Spleen (tissue), 11 donors: ENCODE measurements around the gene EML6. TPM values are rescaled to one million over a fixed set of nuclear protein-coding genes. Genes with fewer than 3 reads are reported as not detected.
"Not testable (repeated sequence)": the region's sequence is repeated elsewhere in the genome, so short reads cannot be mapped to it uniquely, and the experiment has no call there.

Experiments
- DNase-seq: peaks from one replicate; pipeline ENCODE4 v3.0.0-alpha.2; 2020
- H3K27ac ChIP-seq, 8 donors: fragments of 200-600 bp; sonication (generic) in 7 of 8; 1 replicate in 4 of 8; 2 replicates in 4 of 8; pipeline versions ENCODE4 v1.5.0 to v1.8.0; 2016 to 2021; ENCODE audit warnings: inconsistent platforms in 4 of 8, mild to moderate bottlenecking in 4 of 8, moderate library complexity in 1 of 8
- H3K27me3 ChIP-seq, 7 donors: fragments of 200-600 bp; sonication (generic) in 6 of 7; replicated peaks in 1 of 7; 1 replicate in 4 of 7; 2 replicates in 3 of 7; pipeline versions ENCODE4 v1.5.0 to v1.8.0; 2016 to 2021; ENCODE audit warnings: inconsistent platforms in 3 of 7, mild to moderate bottlenecking in 1 of 7
- H3K36me3 ChIP-seq, 6 donors: fragments of 200-600 bp; sonication (generic) in 5 of 6; 1 replicate in 4 of 6; 2 replicates in 2 of 6; pipeline versions ENCODE4 v1.5.0 to v1.8.0; 2016 to 2021; ENCODE audit warnings: inconsistent platforms in 2 of 6
- H3K4me1 ChIP-seq, 6 donors: fragments of 200-600 bp; sonication (generic) in 5 of 6; 1 replicate in 3 of 6; 2 replicates in 3 of 6; pipeline versions ENCODE4 v1.5.0 to v1.8.0; 2016 to 2021; ENCODE audit warnings: inconsistent platforms in 3 of 6
- H3K4me3 ChIP-seq, 8 donors: fragments of 200-600 bp; sonication (generic) in 7 of 8; 1 replicate in 4 of 8; 2 replicates in 4 of 8; pipeline versions ENCODE4 v1.5.0 to v1.8.0; 2016 to 2021; ENCODE audit warnings: inconsistent platforms in 4 of 8, mild to moderate bottlenecking in 4 of 8, moderate library complexity in 2 of 8
- H3K9me3 ChIP-seq, 8 donors: fragments of 200-600 bp; sonication (generic) in 7 of 8; 1 replicate in 4 of 8; 2 replicates in 4 of 8; pipeline versions ENCODE4 v1.5.0 to v1.8.0; 2016 to 2021; ENCODE audit warnings: inconsistent platforms in 4 of 8
- POLR2A ChIP-seq, 3 donors: fragments of 450-650 bp; IDR thresholded peaks; one replicate each; pipeline ENCODE4 v1.5.1; 2017; ENCODE audit warnings: antibody characterized with exemption in 3 of 3, mild to moderate bottlenecking in 1 of 3
- POLR2AphosphoS5 ChIP-seq, 3 donors: sonication (generic); formaldehyde crosslinking; IDR thresholded peaks; one replicate each; pipeline ENCODE4 v1.5.1; 2017; ENCODE audit warnings: antibody characterized with exemption in 3 of 3
- WGBS, 5 donors: extraction: QIAGEN DNeasy Blood & Tissue Kit in 3 of 5; methylation state at CpG; one replicate each; pipeline versions ENCODE4 v1.1.5 to v1.1.7; 2013 to 2018; 5-methylcytosine and 5-hydroxymethylcytosine counted together
- intact Hi-C: fragments of 100-400 bp; cut with DNase I; formaldehyde crosslinking; loops from one replicate; pipeline ENCODE4 v1.15.0; 2023; ENCODE audit warnings: low total_unique reads
- polyA plus RNA-seq, 3 donors: library from polyadenylated mRNA; stranded (reverse); fragments of 200-250 nt; gene quantifications; one replicate each; pipeline ENCODE4 v1.2.1, GENCODE V29; 2013
- total RNA-seq, 7 donors: library from RNA; depleted of rRNA in 3 of 7; stranded (reverse); fragments of >200 nt in 3 of 7; fragmentation: NEBNext Ultra II Directional in 4 of 7; extraction: Animal tissue kit (Norgen Biotek cat#: 25700) in 4 of 7; gene quantifications; one replicate each; pipeline versions ENCODE4 v1.1.0 to v1.2.1, GENCODE V29; 2016 to 2021
- TF ChIP-seq, protein P1 (sequence below), 11 experiments: fragments of 200-600 bp in 7 of 11; fragments of 450-650 bp in 4 of 11; sonication (generic) in 4 of 11; IDR thresholded peaks in 8 of 11; conservative IDR thresholded peaks in 3 of 11; 1 replicate in 7 of 11; 2 replicates in 4 of 11; pipeline versions ENCODE4 v1.4.0 to v1.8.0; 2016 to 2021; ENCODE audit warnings: antibody characterized with exemption in 11 of 11, inconsistent platforms in 4 of 11, mild to moderate bottlenecking in 1 of 11
- donor health status: healthy with polysubstance abuse.
- donor health status: DM: no; HTN: no; CAD: no; lungs with moderate emphysema.
- donor health status: DM: no; HTN: no; CAD: no.
- donor health status: Bipolar disorder and iron deficiency.
- donor health status: healthy.
- donor health status: DM: no; HTN: no; CAD: no.
- donor health status: DM: yes; HTN: yes; CAD: no.

Gene EML6
- total and polyA plus RNA-seq, 10 donors: 4.7 to 18.2 (median 7.6) TPM

DNA sequence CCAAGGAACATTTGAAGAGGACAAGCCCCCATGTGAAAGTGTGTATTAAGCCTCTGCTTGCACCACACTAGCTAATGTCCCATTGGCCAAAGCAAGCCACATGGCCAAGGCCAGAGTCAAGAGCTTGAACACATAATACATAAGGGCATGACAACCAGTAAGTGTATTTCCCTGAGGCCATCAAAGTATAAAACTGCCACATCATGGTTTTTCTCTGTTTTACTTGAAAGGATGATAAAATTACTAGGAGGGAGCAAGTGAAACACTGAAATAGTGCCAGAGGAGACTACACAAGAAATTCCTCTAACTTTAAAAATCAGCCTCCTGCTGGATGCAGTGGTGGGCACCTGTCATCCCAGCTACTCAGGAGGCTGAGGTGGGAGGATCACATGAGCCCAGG is 30.9 kb upstream of the EML6 start:
- Histone ChIP-seq H3K36me3 (no peaks in the 10 kb centered on the region), H3K4me1 (no peaks in the 10 kb centered on the region), H3K9me3 (no peaks in the 10 kb centered on the region), H3K27me3 (no peaks in the 10 kb centered on the region), H3K4me3 (no peak overlapping the region), H3K27ac (no peak overlapping the region)
- intact Hi-C loops: no loop called here
- TF ChIP-seq, protein P1, sequence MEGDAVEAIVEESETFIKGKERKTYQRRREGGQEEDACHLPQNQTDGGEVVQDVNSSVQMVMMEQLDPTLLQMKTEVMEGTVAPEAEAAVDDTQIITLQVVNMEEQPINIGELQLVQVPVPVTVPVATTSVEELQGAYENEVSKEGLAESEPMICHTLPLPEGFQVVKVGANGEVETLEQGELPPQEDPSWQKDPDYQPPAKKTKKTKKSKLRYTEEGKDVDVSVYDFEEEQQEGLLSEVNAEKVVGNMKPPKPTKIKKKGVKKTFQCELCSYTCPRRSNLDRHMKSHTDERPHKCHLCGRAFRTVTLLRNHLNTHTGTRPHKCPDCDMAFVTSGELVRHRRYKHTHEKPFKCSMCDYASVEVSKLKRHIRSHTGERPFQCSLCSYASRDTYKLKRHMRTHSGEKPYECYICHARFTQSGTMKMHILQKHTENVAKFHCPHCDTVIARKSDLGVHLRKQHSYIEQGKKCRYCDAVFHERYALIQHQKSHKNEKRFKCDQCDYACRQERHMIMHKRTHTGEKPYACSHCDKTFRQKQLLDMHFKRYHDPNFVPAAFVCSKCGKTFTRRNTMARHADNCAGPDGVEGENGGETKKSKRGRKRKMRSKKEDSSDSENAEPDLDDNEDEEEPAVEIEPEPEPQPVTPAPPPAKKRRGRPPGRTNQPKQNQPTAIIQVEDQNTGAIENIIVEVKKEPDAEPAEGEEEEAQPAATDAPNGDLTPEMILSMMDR (IDR thresholded peaks at IDR 0.05 in 8 of 11, conservative IDR thresholded peaks at IDR 0.05 in 3 of 11): no peak
- TF ChIP-seq POLR2A (IDR thresholded peaks at IDR 0.05): no peak
- no peak for TF ChIP-seq POLR2AphosphoS5 (IDR thresholded peaks at IDR 0.05)
- DNase-seq: no peak

DNA sequence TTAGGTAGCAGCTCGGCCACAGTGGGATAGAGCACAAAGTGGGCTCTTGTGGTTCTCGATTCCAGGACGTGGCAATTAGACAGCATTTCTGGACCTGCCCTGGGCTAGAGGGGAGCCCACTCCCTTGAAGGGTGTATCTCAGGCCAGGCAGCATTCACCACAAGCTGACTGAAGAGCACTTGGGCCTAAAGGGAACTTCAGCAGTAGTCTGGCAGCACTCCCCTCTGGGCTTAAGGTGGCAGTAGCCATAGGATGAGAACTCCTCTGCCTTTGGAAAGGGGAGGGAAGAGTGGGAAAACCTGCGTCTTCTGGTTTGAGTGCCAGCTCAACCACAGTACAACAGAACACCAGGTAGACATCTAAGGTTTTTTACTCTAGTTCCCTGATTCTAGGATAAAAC is 28.1 kb upstream of the EML6 start:
- Histone ChIP-seq H3K4me3 (no peak overlapping the region), H3K27me3 (no peaks in the 10 kb centered on the region), H3K36me3 (no peaks in the 10 kb centered on the region), H3K9me3 (no peaks in the 10 kb centered on the region), H3K27ac (no peak overlapping the region), H3K4me1 (no peaks in the 10 kb centered on the region)
- intact Hi-C loops: no loop called here
- 89 to 96% (median 93%) methylated on average over 4 of the region's 4 CpGs for WGBS, 5 donors
- TF ChIP-seq POLR2A (IDR thresholded peaks at IDR 0.05): no peak
- TF ChIP-seq, protein P1 (IDR thresholded peaks at IDR 0.05 in 8 of 11, conservative IDR thresholded peaks at IDR 0.05 in 3 of 11): no peak
- TF ChIP-seq POLR2AphosphoS5 (IDR thresholded peaks at IDR 0.05): no peak
- DNase-seq: no peak

DNA sequence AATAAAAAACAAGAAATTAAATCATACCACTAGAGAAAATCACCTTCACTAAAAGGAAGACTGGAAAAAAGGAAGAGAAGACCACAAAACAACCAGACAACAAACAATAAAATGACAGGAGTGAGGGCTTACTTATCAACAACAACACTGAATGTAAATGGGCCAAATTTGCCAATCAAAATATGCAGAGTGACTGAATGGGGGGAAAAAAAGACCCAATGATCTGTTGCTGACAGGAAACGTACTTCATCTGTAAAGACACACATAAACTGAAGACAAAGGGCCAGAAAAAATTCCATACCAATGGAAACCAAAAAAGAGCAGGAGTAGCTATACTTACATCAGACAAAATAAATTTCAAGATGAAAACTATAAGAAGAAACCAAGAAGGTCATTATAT is 25.5 kb upstream of the EML6 start:
- H3K4me1 ChIP-seq: no peaks in the 10 kb centered on the region
- no peaks in the 10 kb centered on the region for H3K27me3 ChIP-seq
- TF ChIP-seq POLR2A (IDR thresholded peaks at IDR 0.05): no peak
- no peak for TF ChIP-seq POLR2AphosphoS5 (IDR thresholded peaks at IDR 0.05)
- TF ChIP-seq, protein P1 (IDR thresholded peaks at IDR 0.05 in 8 of 11, conservative IDR thresholded peaks at IDR 0.05 in 3 of 11): no peak
- no peak overlapping the region for H3K4me3 ChIP-seq
- WGBS, 5 donors: 83 to 93% (median 86%) methylated on average over 1 of the region's 1 CpG
- intact Hi-C loops: no loop called here
- H3K27ac ChIP-seq: no peak overlapping the region
- H3K36me3 ChIP-seq: no peaks in the 10 kb centered on the region
- H3K9me3 ChIP-seq: no peaks in the 10 kb centered on the region
- DNase-seq: no peak

DNA sequence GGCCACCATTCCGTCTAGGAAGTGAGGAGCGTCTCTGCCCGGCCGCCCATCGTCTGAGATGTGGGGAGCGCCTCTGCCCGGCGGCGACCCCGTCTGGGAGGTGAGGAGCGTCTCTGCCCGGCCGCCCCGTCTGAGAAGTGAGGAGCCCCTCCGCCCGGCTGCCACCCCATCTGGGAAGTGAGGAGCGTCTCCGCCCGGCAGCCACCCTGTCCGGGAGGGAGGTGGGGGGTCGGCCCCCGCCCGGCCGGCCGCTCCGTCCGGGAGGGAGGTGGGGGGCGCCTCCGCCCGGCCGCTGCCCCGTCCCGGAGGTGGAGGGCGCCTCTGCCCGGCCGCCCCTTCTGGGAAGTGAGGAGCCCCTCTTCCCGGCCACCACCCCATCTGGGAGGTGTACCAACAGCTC is 24.5 kb upstream of the EML6 start:
- H3K27me3 ChIP-seq, H3K4me1 ChIP-seq, H3K9me3 ChIP-seq, intact Hi-C loops, H3K36me3 ChIP-seq, H3K27ac ChIP-seq, H3K4me3 ChIP-seq, DNase-seq: not testable (repeated sequence)
- WGBS, 5 donors: 95 to 98% (median 96%) methylated on average over 19 to 37 of the region's 37 CpGs

DNA sequence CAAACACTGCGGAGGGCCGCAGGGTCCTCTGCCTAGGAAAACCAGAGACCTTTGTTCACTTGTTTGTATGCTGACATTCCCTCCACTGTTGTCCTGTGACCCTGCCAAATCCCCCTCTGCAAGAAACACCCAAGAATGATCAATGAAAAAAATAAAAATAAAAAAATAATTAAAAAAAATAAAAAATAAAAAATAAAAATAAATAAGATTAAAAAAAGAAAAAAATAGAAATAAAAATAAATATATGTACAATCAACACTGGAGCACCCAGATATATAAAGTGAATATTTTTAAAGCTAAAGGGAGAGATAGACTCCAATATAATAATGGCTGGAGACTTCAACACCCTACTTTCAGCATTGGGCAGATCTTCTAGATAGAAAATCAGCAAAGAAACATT is 23.8 kb upstream of the EML6 start:
- WGBS, 5 donors: 95 to 98% (median 96%) methylated on average over 2 of the region's 2 CpGs

More for the DNA sequence above, 23.8 kb upstream of the EML6 start:
- Histone ChIP-seq H3K9me3 (no peaks in the 10 kb centered on the region), H3K27ac (no peak overlapping the region), H3K27me3 (no peaks in the 10 kb centered on the region), H3K4me3 (no peak overlapping the region), H3K4me1 (peaks cover 0 to 3% (median 0%) of the 10 kb centered on the region in 6 donors), H3K36me3 (no peaks in the 10 kb centered on the region)
- no peak for TF ChIP-seq POLR2A (IDR thresholded peaks at IDR 0.05)
- TF ChIP-seq POLR2AphosphoS5 (IDR thresholded peaks at IDR 0.05): no peak
- TF ChIP-seq, protein P1 (IDR thresholded peaks at IDR 0.05 in 8 of 11, conservative IDR thresholded peaks at IDR 0.05 in 3 of 11): no peak
- DNase-seq: no peak
- intact Hi-C loops: loop anchor here (5.0 to 10.0 kb wide), 2 partner anchors 172 to 595 kb away; no protein-coding TSS in a partner anchor
